ENCODE measurements around the gene CSH1.
A peak's percentile ranks its signal among the peaks of the same experiment; 100 is the strongest.
"Not testable (repeated sequence)": the region's sequence is repeated elsewhere in the genome, so short reads cannot be mapped to it uniquely, and the experiment has no call there.

The CSH1 gene

DNA sequence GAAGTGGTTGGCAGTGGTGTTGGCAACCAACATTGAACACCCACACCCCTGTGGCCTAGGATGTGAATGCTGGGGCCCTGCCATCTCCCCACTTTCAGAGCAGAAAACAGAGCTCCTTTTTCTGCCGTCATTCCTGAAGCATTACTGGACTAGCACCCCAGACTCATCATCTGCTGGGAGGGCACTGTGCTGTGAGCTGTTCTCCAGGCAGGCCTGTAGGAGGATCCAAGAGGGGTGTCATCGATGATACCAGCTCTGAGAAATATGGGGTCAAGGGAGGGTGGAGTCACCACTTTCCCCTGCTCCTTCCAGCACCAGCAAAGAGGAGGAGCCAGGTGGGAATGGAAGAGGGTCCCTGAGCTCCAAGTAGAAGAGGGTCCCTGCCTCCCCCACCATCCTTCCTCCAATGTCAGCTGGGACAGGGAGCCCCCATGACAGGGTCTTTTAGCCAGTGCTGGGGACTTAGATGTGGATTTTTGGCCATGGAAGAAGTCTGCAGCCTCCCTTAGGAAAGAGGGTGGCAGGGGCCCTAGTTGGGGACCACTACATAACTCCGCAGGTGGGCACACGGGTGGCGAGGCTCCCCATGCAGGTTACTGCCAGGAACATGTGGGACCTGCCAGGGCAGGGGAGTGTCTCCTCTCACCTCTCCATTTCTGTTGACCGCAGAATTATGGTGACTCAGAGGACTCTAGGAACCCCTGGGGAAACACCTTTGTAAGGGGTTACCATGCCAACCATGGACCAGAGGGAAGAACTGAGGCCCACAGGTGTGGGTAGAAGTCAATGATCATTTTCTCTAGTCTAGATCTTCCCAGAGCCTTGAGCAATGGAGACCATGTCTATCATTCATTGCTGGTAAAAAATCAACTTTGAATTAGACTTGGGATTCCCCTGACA is 2.8 kb upstream of the CSH1 start:
- peak in 2 of 5 experiments; percentile 32 to 41 for DNase-seq

DNA sequence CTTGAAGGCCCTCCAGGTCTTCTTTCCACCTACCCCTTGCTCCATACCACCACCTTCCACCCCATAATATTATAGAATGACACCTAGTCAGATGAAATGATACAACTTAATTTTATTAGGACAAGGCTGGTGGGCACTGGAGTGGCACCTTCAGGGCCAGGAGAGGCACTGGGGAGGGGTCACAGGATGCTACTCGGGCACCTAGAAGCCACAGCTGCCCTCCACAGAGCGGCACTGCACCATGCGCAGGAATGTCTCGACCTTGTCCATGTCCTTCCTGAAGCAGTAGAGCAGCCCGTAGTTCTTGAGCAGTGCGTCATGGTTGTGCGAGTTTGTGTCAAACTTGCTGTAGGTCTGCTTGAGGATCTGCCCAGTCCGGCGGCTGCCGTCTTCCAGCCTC is 1.6 kb downstream of the CSH1 start:
- DNase-seq = not testable (repeated sequence)

DNA sequence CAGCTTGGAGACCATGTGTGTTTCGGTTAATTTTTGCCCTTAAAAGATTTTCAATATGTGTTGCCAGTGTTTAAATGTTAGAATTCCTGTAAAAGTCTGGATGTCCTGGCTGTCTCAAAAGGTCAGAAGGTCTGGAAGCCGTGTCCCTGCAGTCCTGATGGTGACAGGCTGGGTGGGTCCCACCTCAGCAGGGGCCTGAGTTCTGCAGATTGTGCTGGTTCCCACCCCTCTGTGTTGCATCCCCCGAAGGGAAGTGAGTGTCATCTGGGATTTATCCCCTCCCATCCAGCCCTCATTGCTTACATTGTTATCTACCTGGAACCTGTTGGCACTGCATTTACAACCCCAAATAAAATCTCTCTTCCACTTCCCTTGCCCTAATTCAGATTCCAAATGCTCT is 2.4 kb downstream of the CSH1 start:
- DNase-seq = not testable (repeated sequence)

DNA sequence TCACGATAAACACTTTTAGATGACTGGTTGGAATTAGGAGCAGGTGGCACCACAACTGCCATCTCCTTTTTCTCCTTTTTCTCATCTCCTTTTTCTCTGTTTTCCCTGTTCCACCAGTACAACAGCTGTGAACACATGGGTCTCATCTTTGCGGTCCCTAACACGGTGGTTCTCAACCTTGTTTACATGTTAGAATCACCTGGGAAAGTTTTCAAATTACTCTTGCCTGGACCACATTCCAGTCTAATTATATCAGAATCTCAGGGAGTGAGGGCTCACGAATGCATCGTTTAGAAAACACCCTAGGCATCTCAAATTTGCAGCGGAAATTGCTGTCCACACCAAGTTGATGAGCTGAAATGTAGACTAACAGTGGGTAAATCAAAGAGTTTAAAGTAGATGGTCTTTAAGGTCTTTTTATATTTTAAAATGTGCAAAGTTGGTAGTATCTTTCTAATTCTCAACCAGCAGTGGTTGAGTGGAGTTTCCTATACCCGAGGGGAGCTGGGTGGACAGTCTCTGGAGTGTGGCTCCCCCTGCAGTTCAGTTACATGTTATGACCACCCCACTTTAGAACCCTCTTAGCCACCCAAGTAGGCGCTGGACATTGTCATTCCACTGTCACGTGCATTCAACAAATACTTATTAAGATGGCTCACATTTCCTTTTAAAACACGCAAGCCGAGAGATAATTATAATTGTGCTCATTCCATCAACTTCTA is 3.9 kb downstream of the CSH1 start:
- DNase-seq = not testable (repeated sequence)

DNA sequence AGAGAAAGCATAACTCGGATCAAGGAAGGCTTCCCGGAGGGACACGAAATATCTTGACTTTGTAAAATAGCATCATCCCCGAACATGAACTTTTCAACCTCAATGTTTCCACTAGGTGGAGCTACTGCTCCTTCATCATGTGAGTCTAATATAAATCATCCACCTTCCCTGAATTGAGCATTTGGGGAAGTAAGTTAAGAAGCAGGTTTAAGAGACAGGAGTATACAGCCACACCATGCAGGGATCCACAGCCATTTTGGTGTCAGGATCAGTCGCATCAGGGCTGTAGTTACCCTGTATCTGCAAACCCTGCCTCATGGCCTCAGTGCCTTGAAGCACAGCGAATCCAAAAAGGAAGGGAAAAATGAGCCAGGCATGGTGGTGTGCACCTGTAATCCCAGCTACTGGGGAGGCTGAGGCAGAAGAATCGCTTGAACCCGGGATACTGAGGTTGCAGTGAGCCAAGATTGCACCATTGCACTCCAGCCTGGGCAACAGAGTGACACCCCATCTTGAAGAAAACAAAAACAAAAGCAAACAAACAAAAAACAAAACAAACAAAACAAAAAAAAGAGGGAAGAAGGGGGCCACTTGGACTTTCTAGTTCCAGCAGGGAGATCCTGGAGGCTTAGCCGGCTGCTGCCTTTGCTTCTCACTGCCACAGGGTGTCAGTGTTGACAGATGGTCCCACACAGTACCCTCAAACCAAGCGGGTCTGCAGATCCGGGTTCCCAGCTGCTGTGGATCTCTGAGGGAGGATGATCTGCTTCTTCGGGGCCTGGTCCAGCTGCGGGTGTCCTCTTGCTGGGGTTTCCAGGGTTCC is 7.1 kb downstream of the CSH1 start:
- peak in 1 of 5 experiments; percentile 22 for DNase-seq

DNA sequence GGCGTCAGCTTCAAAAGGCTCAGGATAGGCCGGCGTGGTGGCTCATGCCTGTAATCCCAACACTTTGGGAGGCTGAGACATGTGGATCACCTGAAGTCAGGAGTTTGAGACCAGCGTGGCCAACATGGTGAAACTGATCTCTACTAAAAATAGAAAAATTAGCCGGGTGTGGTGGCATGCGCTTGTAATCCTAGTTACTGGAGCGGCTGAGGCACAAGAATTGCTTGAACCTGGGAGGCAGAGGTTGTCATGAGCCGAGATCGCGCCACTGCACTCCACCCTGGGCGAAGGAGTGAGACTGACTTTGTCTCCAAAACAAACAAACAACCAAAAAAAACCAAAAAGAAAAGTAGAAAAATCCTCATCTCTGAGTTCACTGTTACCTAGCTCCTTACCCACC is 11.3 kb downstream of the CSH1 start:
- DNase-seq = not testable (repeated sequence)

DNA sequence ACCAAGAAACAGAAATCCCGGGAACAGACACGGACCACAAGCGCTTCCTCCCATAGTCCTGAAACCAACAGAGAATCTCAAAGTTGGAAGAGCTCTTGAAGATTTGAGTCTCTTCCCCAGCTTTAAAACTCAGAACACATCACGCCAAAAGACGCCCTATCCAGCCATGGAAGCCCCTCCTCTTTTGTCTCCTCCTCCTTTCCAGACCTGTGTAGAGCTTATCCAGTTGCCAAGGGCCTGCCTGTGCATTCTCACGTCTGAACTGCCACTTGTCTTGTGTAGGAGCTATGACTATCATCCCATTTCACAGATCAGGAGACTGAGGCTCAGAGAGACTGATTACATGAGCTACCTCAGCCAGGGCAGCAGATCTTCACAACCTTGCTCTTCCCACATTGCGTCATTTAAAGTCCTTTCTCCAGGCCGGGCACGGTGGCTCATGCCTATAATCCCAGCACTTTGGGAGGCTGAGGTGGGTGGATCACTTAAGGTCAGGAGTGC is 13.7 kb downstream of the CSH1 start:
- DNase-seq = not testable (repeated sequence)

DNA sequence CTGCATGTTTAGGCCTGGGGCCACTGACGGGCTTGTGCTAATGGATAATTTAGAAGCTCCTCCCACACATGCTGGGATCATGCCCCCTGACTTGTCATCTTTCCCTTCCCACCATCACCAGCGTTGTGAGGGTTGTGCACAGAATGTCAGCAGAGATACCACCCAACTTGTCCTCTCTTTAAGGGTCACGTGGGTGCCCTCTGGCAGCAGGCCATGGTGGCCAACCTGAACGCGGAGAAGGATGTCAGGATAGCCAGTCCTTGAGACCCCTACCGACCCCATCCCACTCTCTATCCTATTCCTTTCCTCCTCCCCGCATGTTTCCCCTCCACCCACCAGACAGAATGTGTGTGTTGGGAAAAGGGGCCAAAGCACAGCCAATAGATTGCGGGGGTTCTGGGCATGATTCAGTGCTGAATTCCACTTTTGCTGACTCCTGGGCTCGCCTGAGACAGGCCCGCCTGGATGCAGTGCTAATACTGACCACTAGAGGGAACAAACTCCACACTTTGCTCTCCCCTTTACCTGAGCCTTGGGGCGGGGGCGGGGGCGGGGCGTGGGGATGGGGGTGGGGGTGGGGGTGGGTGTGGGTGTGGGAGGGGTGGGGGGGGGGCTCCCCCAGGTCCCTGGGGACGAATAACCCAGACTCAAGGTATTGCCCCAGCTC is 14.3 kb downstream of the CSH1 start, which contains the start of gene GH2:
GH2 (minus strand) TSS at position 10 of the 667 bp plus-strand sequence. CDS start 143 bp downstream, outside the sequence.
- peak; percentile 12 to 51 (median 45) for DNase-seq

DNA sequence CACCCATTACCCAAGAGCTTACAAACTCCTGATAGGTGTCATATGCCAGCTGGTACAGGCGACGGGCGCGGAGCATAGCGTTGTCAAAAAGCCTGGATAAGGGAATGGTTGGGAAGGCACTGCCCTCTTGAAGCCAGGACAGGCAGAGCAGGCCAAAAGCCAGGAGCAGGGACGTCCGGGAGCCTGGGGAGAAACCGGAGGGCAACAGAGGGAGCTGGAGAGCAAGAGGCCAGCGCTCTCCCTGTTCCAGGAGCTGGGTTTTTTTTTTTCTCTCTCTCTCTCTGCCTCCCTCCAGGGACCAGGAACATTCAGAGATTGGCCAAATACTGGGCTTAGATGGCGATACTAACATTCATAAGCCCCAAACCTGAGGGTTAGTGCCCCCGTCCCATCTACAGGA is 15.0 kb downstream of the CSH1 start:
- not testable (repeated sequence) for DNase-seq

DNA sequence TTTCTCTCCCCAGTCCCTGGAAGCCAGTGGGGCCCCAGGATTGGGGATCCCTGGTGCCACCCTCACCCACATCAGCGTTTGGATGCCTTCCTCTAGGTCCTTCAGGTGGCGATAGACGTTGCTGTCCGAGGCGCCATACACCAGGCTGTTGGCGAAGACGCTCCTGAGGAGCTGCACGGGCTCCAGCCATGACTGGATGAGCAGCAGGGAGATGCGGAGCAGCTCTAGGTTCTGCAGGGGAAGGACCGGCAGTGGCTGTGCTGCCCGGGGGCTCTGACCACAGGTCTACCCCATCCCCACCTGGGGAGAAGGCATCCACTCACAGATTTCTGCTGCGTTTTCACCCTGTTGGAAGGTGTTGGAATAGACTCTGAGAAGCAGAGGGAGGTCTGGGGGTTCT is 15.7 kb downstream of the CSH1 start:
- no peak for DNase-seq

DNA sequence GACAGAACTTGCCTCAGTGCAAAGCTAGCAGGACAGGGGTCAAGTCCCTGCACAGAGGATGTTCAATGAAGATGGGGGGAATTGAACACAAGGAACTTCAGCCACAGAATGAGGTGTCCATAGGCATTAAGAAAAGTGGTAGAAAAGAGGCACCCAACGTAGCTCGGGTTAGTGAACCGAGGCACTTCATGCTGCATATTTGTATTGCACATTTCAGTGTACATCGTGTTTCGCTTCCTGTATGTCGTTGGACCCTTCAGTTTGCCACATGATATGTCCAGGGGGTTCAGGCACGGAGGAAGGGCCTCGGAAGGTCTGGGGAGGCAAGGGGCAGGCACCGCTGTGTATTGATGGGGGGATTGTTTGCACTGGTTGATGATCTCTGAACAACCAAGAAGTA is 18.0 kb downstream of the CSH1 start:
- not testable (repeated sequence) for DNase-seq

DNA sequence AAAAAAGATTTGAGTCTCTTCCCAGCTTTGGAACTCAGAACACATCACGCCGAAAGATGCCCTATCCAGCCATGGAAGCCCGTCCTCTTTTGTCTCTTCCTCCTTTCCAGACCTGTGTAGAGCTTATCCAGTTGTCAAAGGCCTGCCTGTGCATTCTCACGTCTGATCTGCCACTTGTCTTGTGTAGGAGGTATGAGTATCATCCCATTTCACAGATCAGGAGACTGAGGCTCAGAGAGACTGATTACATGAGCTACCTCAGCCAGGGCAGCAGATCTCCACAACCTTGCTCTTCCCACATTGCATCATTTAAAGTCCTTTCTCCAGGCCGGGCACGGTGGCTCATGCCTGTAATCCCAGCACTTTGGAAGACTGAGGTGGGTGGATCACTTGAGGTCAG is 21.7 kb downstream of the CSH1 start:
- DNase-seq = not testable (repeated sequence)

DNA sequence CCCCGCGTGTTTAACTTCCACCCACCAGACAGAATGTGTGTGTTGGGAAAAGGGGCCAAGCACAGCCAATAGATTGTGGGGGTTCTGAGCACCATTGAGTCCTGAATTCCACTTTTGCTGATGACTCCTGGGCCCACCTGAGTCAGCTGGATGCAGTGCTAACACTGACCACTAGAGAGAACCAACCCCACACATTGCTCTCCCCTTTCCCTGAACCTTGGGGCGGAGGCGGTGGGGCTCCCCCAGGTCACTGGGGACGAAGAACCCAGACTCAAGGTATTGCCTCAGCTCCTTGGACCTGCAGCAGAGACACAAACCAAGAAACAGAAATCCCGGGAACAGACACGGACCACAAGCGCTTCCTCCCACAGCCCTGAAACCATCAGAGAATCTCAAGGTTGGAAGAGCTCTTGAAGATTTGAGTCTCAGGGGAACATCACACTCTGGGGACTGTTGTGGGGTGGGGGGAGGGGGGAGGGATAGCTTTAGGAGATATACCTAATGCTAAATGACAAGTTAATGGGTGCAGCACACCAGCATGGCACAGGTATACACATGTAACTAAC is 22.2 kb downstream of the CSH1 start:
- not testable (repeated sequence) for DNase-seq

DNA sequence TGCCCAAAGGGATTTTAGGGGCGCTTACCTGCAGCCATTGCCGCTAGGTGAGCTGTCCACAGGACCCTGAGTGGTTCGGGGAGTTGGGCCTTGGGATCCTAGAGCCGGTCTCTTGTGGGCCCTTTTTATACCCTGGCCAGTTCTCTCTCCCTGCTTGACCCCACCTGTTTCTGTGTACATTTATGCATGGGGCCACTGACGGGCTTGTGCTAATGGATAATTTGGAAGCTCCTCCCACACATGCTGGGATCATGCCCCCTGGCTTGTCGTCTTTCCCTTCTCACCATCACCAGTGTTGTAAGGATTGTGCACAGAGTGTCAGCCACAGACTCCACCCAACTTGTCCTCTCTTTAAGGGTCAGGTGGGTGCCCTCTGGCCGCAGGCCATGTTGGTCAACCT is 22.8 kb downstream of the CSH1 start, which contains the start of gene CSH2:
CSH2 (minus strand) TSS at position 101 of the 400 bp plus-strand sequence; CDS start at position 38, 63 bp downstream.
- DNase-seq = not testable (repeated sequence)

DNA sequence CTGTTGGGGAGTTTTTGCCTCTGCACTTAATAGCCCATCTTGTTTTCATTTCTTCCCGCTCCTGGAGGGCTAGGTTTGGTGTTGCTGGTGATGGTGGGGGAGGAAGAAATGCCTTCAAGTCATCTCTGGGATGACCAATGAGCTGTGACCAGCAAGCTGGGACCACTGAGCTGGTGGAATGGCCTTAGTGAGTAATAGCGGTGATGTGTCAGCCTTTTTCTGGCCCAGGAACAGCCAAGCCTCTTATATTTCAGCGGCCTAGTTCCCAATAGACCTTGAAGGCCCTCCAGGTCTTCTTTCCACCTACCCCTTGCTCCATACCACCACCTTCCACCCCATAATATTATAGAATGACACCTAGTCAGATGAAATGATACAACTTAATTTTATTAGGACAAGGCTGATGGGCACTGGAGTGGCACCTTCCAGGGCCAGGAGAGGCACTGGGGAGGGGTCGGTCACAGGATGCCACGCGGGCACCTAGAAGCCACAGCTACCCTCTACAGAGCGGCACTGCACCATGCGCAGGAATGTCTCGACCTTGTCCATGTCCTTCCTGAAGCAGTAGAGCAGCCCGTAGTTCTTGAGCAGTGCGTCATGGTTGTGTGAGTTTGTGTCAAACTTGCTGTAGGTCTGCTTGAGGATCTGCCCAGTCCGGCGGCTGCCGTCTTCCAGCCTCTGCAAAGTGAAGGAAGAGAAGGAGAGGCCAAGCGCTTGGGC is 24.6 kb downstream of the CSH1 start:
- not testable (repeated sequence) for DNase-seq

DNA sequence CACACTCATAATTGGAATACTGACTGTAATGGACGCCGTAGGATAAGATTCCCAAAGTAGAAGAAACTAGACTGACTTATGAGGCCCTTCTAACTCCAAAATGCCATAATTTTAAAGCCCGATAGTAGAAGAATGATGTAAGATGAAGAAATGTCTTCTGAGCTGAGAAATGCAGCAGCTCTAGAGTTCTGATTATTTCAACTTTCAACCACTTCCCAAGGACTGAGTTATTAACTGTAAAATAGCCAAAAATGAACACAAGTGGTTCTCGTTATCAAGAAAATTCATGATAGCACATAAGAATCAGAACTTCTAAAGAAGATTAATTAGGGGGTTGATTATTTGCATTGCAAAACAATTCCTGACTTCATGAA is 26.1 kb downstream of the CSH1 start:
- DNase-seq = not testable (repeated sequence)

DNA sequence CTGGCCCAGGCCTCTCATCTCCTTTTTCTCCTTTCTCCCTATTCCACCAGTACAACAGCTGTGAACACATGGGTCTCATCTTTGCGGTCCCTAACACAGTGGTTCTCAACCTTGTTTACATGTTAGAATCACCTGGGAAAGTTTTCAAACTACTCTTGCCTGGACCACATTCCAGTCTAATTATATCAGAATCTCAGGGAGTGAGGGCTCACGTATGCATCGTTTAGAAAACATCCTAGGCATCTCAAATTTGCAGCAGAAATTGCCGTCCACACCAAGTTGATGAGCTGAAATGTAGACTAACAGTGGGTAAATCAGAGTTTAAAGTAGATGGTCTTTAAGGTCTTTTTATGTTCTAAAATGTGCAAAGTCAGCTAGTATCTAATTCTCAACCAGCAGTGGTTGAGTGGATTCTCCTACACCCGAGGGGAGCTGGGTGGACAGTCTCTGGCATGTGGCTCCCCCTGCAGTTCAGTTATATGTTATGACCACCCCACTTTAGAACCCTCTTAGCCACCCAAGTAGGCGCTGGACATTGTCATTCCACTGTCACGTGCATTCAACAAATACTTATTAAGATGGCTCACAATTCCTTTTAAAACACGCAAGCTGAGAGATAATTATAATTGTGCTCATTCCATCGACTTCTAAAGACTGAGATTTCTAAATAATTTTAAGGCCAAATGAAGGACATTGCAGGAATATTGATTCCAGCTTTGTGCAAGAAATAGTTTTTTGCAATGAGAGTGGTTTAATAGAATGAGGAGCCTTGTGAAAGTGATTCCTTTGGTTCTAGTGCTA is 26.7 kb downstream of the CSH1 start:
- DNase-seq = not testable (repeated sequence)

DNA sequence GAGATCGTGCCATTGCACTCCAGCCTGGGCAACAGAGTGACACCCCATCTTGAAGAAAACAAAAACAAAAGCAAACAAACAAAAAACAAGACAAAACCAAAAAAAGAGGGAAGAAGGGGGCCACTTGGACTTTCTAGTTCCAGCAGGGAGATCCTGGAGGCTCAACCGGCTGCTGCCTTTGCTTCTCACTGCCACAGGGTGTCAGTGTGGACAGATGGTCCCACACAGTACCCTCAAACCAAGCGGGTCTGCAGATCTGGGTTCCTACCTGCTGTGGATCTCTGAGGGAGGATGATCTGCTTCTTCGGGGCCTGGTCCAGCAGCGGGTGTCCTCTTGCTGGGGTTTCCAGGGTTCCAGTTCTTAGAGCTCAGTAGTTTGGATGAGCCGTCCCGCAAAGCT is 29.7 kb downstream of the CSH1 start:
- DNase-seq = not testable (repeated sequence)

DNA sequence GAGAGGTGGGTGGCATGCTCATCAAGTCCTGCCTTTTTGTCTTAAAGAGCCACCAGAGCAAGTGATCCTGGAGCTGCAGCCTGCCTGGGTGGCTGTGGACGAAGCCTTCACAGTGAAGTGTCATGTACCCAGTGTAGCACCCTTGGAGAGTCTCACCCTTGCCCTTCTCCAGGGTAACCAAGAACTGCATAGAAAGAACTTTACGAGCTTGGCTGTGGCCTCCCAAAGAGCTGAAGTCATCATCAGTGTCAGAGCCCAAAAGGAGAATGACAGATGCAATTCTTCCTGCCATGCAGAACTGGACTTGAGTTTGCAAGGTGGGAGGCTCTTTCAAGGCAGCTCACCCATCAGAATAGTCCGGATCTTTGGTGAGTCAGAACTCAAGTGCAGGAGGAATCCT is 37.1 kb downstream of the CSH1 start:
- DNase-seq = no peak

DNA sequence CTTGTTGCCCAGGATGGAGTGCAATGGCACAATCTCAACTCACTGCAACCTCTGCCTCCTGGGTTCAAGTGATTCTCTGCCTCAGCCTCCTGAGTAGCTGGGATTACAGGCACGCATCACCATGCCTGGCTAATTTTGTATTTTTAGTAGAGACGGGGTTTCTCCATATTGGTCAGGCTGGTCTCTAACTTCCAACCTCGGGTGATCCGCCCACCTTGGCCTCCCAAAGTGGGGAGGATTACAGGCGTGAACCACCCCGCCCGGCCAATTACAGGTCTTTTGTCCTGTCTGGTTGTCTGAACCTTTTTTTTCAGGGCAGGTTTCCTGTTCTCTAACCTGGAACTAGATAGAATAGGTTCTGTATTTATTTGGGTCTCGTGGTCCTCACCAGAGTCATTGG is 39.9 kb downstream of the CSH1 start:
- DNase-seq = not testable (repeated sequence)
